GM12878 (cell line): ENCODE measurements around the gene ANKRD34A. TPM values are rescaled to one million over a fixed set of nuclear protein-coding genes. Genes with fewer than 3 reads are reported as not detected.

Experiments
- ATAC-seq: fragments of 200-7000 bp; cut with Tn5 transposase; 3 replicates; pipeline ENCODE4 v1.9.1; 2020; ENCODE audit warnings: mild to moderate bottlenecking, moderate library complexity
- BruUV-seq: library from RNA; stranded (reverse); fragments of 400-500 nt; replicated peaks from 2 replicates; lab custom pipeline; 2021; lab: Mats Ljungman, UMichigan
- CTCF ChIA-PET: fragments of 300-600 bp; sonication (Branson Sonifier 250); formaldehyde crosslinking; extraction: SDS; loops from one replicate; lab custom pipeline; 2021; ENCODE audit warnings: inconsistent platforms; lab: Yijun Ruan, JAX
- POLR2A ChIA-PET: fragments of 350-600 bp; formaldehyde crosslinking; extraction: SDS; loops from one replicate; lab custom pipeline; 2021; ENCODE audit warnings: inconsistent platforms; lab: Charles Lee
- RAD21 ChIA-PET: fragments of 300-600 bp; sonication (Branson Sonifier 250); formaldehyde crosslinking; loops from one replicate; lab custom pipeline; 2023; ENCODE audit warnings: antibody characterized with exemption; ENCODE audit not compliant: unreplicated experiment; lab: Charles Lee
- SMC1A ChIA-PET: fragments of 300-600 bp; sonication (Branson Sonifier 250); formaldehyde crosslinking; loops from one replicate; lab custom pipeline; 2023; ENCODE audit not compliant: unreplicated experiment, uncharacterized antibody; lab: Charles Lee
- DNase-seq: peaks from one replicate; pipeline ENCODE4 v3.0.0-alpha.2; 2011; ENCODE audit warnings: low read depth, low spot score
- FAIRE-seq: peaks from 3 replicates; lab custom pipeline; 2011; peaks lifted over from hg19 to GRCh38; lab: Jason Lieb, UNC
- H2AFZ ChIP-seq: 2 replicates; pipeline ENCODE4 v1.6.0; 2011; ENCODE audit warnings: low read depth, low read length, control low read depth; ENCODE audit not compliant: control insufficient read depth
- H3K27ac ChIP-seq: 2 replicates; pipeline ENCODE4 v1.5.1; 2011; ENCODE audit warnings: control low read depth; ENCODE audit not compliant: control insufficient read depth, insufficient read depth
- H3K27me3 ChIP-seq, 2 experiments: replicated peaks in 1 of 2; 2 replicates each; pipeline versions ENCODE4 v1.6.0 to v1.6.1; 2011; ENCODE audit warnings: low read length in 1 of 2; ENCODE audit not compliant: control insufficient read depth in 2 of 2, insufficient read depth in 2 of 2
- H3K36me3 ChIP-seq, 2 experiments: 2 replicates each; pipeline ENCODE4 v1.5.1; 2011; ENCODE audit warnings: low read length in 1 of 2; ENCODE audit not compliant: control insufficient read depth in 2 of 2, insufficient read depth in 2 of 2
- H3K4me1 ChIP-seq: 2 replicates; pipeline ENCODE4 v1.6.1; 2011; ENCODE audit warnings: mild to moderate bottlenecking, low read length, moderate library complexity, mixed read lengths; ENCODE audit not compliant: control insufficient read depth, insufficient read depth
- H3K4me2 ChIP-seq: 2 replicates; pipeline ENCODE4 v1.6.0; 2011; ENCODE audit warnings: control low read depth; ENCODE audit not compliant: control insufficient read depth, insufficient read depth
- H3K4me3 ChIP-seq: fragments of 200-600 bp; sonication (generic); 2 replicates; pipeline ENCODE4 v1.5.1; 2016
- H3K79me2 ChIP-seq: 2 replicates; pipeline ENCODE4 v1.6.0; 2011; ENCODE audit warnings: low read length; ENCODE audit not compliant: control insufficient read depth, insufficient read depth
- H3K9ac ChIP-seq: 2 replicates; pipeline ENCODE4 v1.8.0; 2011; ENCODE audit warnings: low read length, control low read depth, mixed read lengths; ENCODE audit not compliant: control insufficient read depth, insufficient read depth
- H3K9me3 ChIP-seq: replicated peaks from 3 replicates; pipeline ENCODE4 v1.5.1; 2011; ENCODE audit warnings: mild to moderate bottlenecking, low read length; ENCODE audit not compliant: control insufficient read depth, insufficient read depth
- H4K20me1 ChIP-seq: 2 replicates; pipeline ENCODE4 v1.6.0; 2011; ENCODE audit not compliant: control insufficient read depth, insufficient read depth
- CHD2 ChIP-seq: IDR thresholded peaks from 2 replicates; pipeline ENCODE4 v1.6.1; 2011; ENCODE audit warnings: low read depth, low read length, improper control_type of control experiment, borderline replicate concordance
- E4F1 ChIP-seq: fragments of 450-650 bp; IDR thresholded peaks from 2 replicates; pipeline ENCODE4 v1.6.1; 2018; ENCODE audit warnings: borderline replicate concordance, mild to moderate bottlenecking; ENCODE audit not compliant: partially characterized antibody
- EGR1 ChIP-seq, 2 experiments: IDR thresholded peaks; 1 replicate in 1 of 2; 2 replicates in 1 of 2; pipeline ENCODE4 v1.6.1; 2011 to 2012; ENCODE audit warnings: low read depth in 2 of 2, low read length in 2 of 2, borderline replicate concordance in 1 of 2, mild to moderate bottlenecking in 1 of 2, moderate library complexity in 1 of 2
- IKZF2 ChIP-seq, 2 experiments: fragments of 450-650 bp; IDR thresholded peaks; 2 replicates each; pipeline ENCODE4 v1.6.1; 2017; ENCODE audit warnings: mild to moderate bottlenecking in 2 of 2, moderate library complexity in 2 of 2
- MEF2A ChIP-seq: IDR thresholded peaks from 2 replicates; pipeline ENCODE4 v1.6.1; 2011; ENCODE audit warnings: low read depth, mild to moderate bottlenecking, low read length, moderate library complexity; ENCODE audit not compliant: insufficient read depth
- MLLT1 ChIP-seq: fragments of 450-650 bp; IDR thresholded peaks from 2 replicates; pipeline ENCODE4 v1.6.1; 2016; ENCODE audit warnings: mild to moderate bottlenecking
- WGBS: methylation state at CpG from one replicate; pipeline ENCODE4 v1.1.6; 2016; ENCODE audit warnings: low lambda C conversion rate; ENCODE audit not compliant: insufficient replicate concordance, insufficient coverage; ENCODE audit errors: missing lambda C conversion rate; 5-methylcytosine and 5-hydroxymethylcytosine counted together
- in situ Hi-C: fragments of 300-500 bp; cut with MboI; formaldehyde crosslinking; loops from 9 replicates; pipeline ENCODE4 v1.14.3; 2018; ENCODE audit warnings: mixed read lengths
- intact Hi-C: fragments of 100-400 bp; cut with micrococcal nuclease; formaldehyde crosslinking; loops from one replicate; pipeline ENCODE4 v1.14.2; 2022; ENCODE audit not compliant: unreplicated experiment
- polyA plus RNA-seq, 11 experiments: library from polyadenylated mRNA; depleted of rRNA in 4 of 11; unstranded in 6 of 11; stranded (reverse) in 5 of 11; fragments of >200 nt; fragmentation: Nextera tagmentation in 4 of 11; fragmentation: Illumina TruSeq in 1 of 11; extraction: Ambion mirVana in 4 of 11; extraction: Trizol in 1 of 11; gene quantifications; 1 replicate in 1 of 11; 2 replicates in 10 of 11; pipeline versions ENCODE4 v1.2.1 to v1.2.3, GENCODE V29; 2011 to 2016; ENCODE audit warnings: inconsistent platforms in 2 of 11, missing spikeins in 2 of 11, low read depth in 1 of 11
- total RNA-seq, 4 experiments: library from RNA; depleted of rRNA in 3 of 4; stranded (reverse); fragments of >200 nt in 3 of 4; fragmentation: Illumina TruSeq in 1 of 4; extraction: Trizol in 1 of 4; gene quantifications; 2 replicates each; pipeline versions ENCODE4 v1.2.1 to v1.2.3, GENCODE V29; 2013 to 2021

The ANKRD34A gene
- total and polyA plus RNA-seq, 10 of the 15 experiments (the other 5 are each of a cell fraction or from before 2014, with no cell fraction given) = 0.40 to 3.5 (median 1.6) TPM

- WGBS = 9% methylated on average over 25 of the region's 36 CpGs
- ChIA-PET RAD21 (interaction anchor here (0.7 to 6.7 kb wide), 6 partner anchors 16 to 104 kb away, joined by 3 to 100 read pairs (median 4); partner anchors contain the start of genes PEX11B and PIAS3), POLR2A (interaction anchor here (0.6 to 6.0 kb wide), 11 partner anchors 14 to 189 kb away, joined by 3 to 102 read pairs (median 4); partner anchors contain the start of genes NUDT17, PIAS3 and RBM8A), SMC1A (interaction anchor here (2.8 to 7.9 kb wide), 4 partner anchors 16 to 74 kb away, joined by 14 to 93 read pairs (median 22); partner anchors contain the start of gene RBM8A), CTCF (interaction anchor here (0.7 to 4.8 kb wide), 7 partner anchors 15 to 118 kb away, joined by 3 to 65 read pairs (median 4); partner anchors contain the start of genes NUDT17 and RBM8A)
- no peak for DNase-seq
- no peaks in the 10 kb centered on the region; a peak in 1 of 4 replicates for H3K27me3 ChIP-seq
- H3K4me3 ChIP-seq = peak overlapping the region; percentile 80
- peak overlapping the region; percentile 83 for H2AFZ ChIP-seq
- H3K9ac ChIP-seq = peak overlapping the region; percentile 54; the same call in 1 of the 2 replicates
- no peak for ATAC-seq
- TF ChIP-seq E4F1 (no peak), CHD2 (no peak), MEF2A (0 out of 2 replicates have a peak, but pooled peaks have one; percentile 39), IKZF2 (IDR thresholded peaks at IDR 0.05) (peak in 1 of 2 experiments; percentile 16; a peak in 1 of 4 replicates), EGR1 (IDR thresholded peaks at IDR 0.05; ENCODE audit: borderline replicate concordance in 1 of 2, low read depth in 2 of 2, low read length in 2 of 2) (peak in 1 of 2 experiments; percentile 44; a peak in 1 of 3 replicates), MLLT1 (0 out of 2 replicates have a peak, but pooled peaks have one; percentile 34)
- no peaks in the 10 kb centered on the region for H4K20me1 ChIP-seq
- intact Hi-C loops = loop anchor here (5.0 kb wide), 1 partner anchor 75 kb away; no protein-coding TSS in a partner anchor
- no peaks in the 10 kb centered on the region for H3K36me3 ChIP-seq
- peaks cover 5% of the 10 kb centered on the region; the same call in 2 of the 3 replicates for H3K9me3 ChIP-seq
- FAIRE-seq = no peak
- in situ Hi-C loops = no loop called here
- H3K79me2 ChIP-seq = peaks cover under 1% of the 10 kb centered on the region
- peak overlapping the region; percentile 78 for H3K4me2 ChIP-seq
- no TSS peak for BruUV-seq
- H3K27ac ChIP-seq = no peak overlapping the region
- H3K4me1 ChIP-seq = peaks cover 19% of the 10 kb centered on the region
Observed at GRCh38 chr1:145962157-145963102, 1.9 kb downstream of the ANKRD34A start.
